ENCODE measurements around the gene KIAA0040. TPM values are rescaled to one million over a fixed set of nuclear protein-coding genes. Genes with fewer than 3 reads are reported as not detected.

KIAA0040 gene
- total RNA-seq, 1 donor from 2014 or later: not detected

DNA sequence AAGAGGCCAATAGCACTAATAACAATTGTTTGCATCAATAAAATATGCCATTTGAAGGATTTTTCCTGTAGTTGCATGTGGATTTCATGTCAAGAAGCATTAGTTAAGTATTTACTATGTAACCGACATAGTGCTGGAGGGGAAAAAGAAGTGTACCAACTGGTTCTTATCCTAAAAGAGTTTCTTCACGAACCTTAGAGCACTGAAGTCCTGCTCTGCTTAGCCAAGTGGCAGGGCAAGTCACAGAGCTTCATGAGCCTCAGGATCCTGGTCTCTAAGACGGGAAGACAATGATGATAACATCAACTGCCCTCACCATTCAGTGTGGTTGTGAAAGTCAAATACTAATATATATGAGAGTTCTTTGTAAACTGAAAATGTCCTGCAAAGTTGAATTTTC is 14.1 kb downstream of the KIAA0040 start:
- H3K9me3 Mint-ChIP-seq (ENCODE audit: unreplicated experiment): peaks cover 2% of the 10 kb centered on the region
- TF ChIP-seq, protein P1, sequence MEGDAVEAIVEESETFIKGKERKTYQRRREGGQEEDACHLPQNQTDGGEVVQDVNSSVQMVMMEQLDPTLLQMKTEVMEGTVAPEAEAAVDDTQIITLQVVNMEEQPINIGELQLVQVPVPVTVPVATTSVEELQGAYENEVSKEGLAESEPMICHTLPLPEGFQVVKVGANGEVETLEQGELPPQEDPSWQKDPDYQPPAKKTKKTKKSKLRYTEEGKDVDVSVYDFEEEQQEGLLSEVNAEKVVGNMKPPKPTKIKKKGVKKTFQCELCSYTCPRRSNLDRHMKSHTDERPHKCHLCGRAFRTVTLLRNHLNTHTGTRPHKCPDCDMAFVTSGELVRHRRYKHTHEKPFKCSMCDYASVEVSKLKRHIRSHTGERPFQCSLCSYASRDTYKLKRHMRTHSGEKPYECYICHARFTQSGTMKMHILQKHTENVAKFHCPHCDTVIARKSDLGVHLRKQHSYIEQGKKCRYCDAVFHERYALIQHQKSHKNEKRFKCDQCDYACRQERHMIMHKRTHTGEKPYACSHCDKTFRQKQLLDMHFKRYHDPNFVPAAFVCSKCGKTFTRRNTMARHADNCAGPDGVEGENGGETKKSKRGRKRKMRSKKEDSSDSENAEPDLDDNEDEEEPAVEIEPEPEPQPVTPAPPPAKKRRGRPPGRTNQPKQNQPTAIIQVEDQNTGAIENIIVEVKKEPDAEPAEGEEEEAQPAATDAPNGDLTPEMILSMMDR (IDR thresholded peaks at IDR 0.05; ENCODE audit: partially characterized antibody, unreplicated experiment): no peak
- DNase-seq: no peak
- H3K27me3 Mint-ChIP-seq (ENCODE audit: unreplicated experiment): no peaks in the 10 kb centered on the region
- no peaks in the 10 kb centered on the region for H3K36me3 Mint-ChIP-seq (ENCODE audit: unreplicated experiment)
- H3K4me1 Mint-ChIP-seq (ENCODE audit: low read depth, unreplicated experiment): no peaks in the 10 kb centered on the region
- H3K27ac Mint-ChIP-seq (ENCODE audit: unreplicated experiment): no peak overlapping the region
- no peak overlapping the region for H3K4me3 Mint-ChIP-seq (ENCODE audit: unreplicated experiment)

- DNase-seq: no peak
- H3K36me3 Mint-ChIP-seq (ENCODE audit: unreplicated experiment): no peaks in the 10 kb centered on the region
- H3K4me1 Mint-ChIP-seq (ENCODE audit: low read depth, unreplicated experiment): no peaks in the 10 kb centered on the region
- H3K27ac Mint-ChIP-seq (ENCODE audit: unreplicated experiment): no peak overlapping the region
- TF ChIP-seq, protein P1 (IDR thresholded peaks at IDR 0.05; ENCODE audit: partially characterized antibody, unreplicated experiment): no peak
- H3K27me3 Mint-ChIP-seq (ENCODE audit: unreplicated experiment): no peaks in the 10 kb centered on the region
- peaks cover 2% of the 10 kb centered on the region for H3K9me3 Mint-ChIP-seq (ENCODE audit: unreplicated experiment)
- H3K4me3 Mint-ChIP-seq (ENCODE audit: unreplicated experiment): no peak overlapping the region
Observed at GRCh38 chr1:175178056-175178455, 14.5 kb downstream of the KIAA0040 start.

- H3K9me3 Mint-ChIP-seq (ENCODE audit: unreplicated experiment): peaks cover 2% of the 10 kb centered on the region
- H3K27ac Mint-ChIP-seq (ENCODE audit: unreplicated experiment): no peak overlapping the region
- TF ChIP-seq, protein P1 (IDR thresholded peaks at IDR 0.05; ENCODE audit: partially characterized antibody, unreplicated experiment): no peak
- no peak overlapping the region for H3K4me3 Mint-ChIP-seq (ENCODE audit: unreplicated experiment)
- no peaks in the 10 kb centered on the region for H3K27me3 Mint-ChIP-seq (ENCODE audit: unreplicated experiment)
- DNase-seq: no peak
- no peaks in the 10 kb centered on the region for H3K4me1 Mint-ChIP-seq (ENCODE audit: low read depth, unreplicated experiment)
- H3K36me3 Mint-ChIP-seq (ENCODE audit: unreplicated experiment): no peaks in the 10 kb centered on the region
Observed at GRCh38 chr1:175176246-175176645, 16.3 kb downstream of the KIAA0040 start.

GRCh38 chr1:175174309-175175102 is 18.1 kb downstream of the KIAA0040 start:
- H3K27me3 Mint-ChIP-seq (ENCODE audit: unreplicated experiment): peaks cover 2% of the 10 kb centered on the region
- no peak overlapping the region for H3K27ac Mint-ChIP-seq (ENCODE audit: unreplicated experiment)
- H3K36me3 Mint-ChIP-seq (ENCODE audit: unreplicated experiment): no peaks in the 10 kb centered on the region
- no peak for DNase-seq
- no peaks in the 10 kb centered on the region for H3K9me3 Mint-ChIP-seq (ENCODE audit: unreplicated experiment)
- H3K4me1 Mint-ChIP-seq (ENCODE audit: low read depth, unreplicated experiment): no peaks in the 10 kb centered on the region
- TF ChIP-seq, protein P1 (IDR thresholded peaks at IDR 0.05; ENCODE audit: partially characterized antibody, unreplicated experiment): no peak
- no peak overlapping the region for H3K4me3 Mint-ChIP-seq (ENCODE audit: unreplicated experiment)

- Mint-ChIP-seq H3K27ac (ENCODE audit: unreplicated experiment) (no peak overlapping the region), H3K4me3 (ENCODE audit: unreplicated experiment) (no peak overlapping the region), H3K36me3 (ENCODE audit: unreplicated experiment) (no peaks in the 10 kb centered on the region), H3K4me1 (ENCODE audit: low read depth, unreplicated experiment) (no peaks in the 10 kb centered on the region), H3K27me3 (ENCODE audit: unreplicated experiment) (peaks cover 2% of the 10 kb centered on the region), H3K9me3 (ENCODE audit: unreplicated experiment) (no peaks in the 10 kb centered on the region)
- DNase-seq: no peak
- TF ChIP-seq, protein P1 (IDR thresholded peaks at IDR 0.05; ENCODE audit: partially characterized antibody, unreplicated experiment): no peak
Observed at GRCh38 chr1:175173531-175173930, 19.0 kb downstream of the KIAA0040 start.

Data from glutamatergic neuron (in vitro differentiated cells).